Middle frontal gyrus (tissue), 1 donor: ENCODE data around the gene RAD17.
"Not testable (repeated sequence)": the region's sequence is repeated elsewhere in the genome, so short reads cannot be mapped to it uniquely, and the experiment has no call there.

Source experiments
- DNase-seq: peaks from one replicate; pipeline ENCODE4 v3.0.0-alpha.2; 2015; ENCODE audit warnings: low spot score; ENCODE audit errors: extremely low spot score

The RAD17 gene

DNA sequence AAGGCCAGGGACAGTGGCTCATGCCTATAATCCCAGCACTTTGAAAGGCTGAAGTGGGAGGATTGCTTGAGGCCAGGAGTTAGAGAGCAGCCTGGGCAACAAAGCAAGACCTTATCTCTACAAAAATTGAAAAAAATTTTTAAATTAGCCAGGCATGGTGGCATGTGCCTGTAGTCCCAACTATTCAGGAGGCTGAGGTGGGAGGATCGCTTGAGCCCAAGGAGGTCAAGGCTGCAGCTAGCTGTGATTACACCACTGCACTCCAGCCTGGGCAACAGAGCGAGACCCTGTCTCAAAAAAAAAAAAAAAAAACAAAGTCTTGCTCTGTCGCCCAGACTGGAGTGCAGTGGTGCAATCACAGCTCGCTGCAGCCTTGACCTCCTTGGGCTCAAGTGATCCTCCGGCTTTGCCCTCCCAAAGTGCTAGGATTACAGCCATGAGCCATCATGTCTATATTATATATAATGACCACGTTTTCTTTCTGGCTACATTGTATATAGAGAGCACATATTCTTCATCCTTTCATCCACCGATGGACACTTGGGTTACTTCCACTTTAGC, 85.9 kb downstream of the RAD17 start:
- not testable (repeated sequence) for DNase-seq

DNA sequence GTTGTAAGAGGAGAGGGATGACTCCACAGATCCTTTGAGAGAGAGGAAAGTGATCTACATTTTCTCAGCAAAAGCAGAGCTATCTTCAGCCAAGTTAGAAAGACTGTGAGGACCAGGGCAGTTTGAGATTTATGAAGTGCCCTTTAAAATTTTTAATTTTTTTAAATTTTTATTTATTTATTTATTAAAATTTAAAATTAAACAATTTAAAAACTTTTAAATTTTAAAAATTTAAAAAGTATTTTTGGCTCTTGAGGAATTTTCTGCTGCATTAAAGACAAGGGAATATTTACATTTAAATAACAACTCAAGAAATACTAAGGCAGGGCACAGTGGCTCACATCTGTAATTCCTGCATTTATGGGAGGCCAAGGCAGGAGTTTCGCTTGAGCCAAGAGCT, 92.6 kb downstream of the RAD17 start:
- no peak for DNase-seq
